Osteocyte (in vitro differentiated cells): ENCODE data around the gene EPAS1. TPM values are rescaled to one million over a fixed set of nuclear protein-coding genes. Genes with fewer than 3 reads are reported as not detected.

Experiments
- DNase-seq: peaks from one replicate; pipeline ENCODE4 v3.0.0; 2021; ENCODE audit warnings: mixed read lengths; ENCODE audit not compliant: unreplicated experiment; ENCODE audit errors: extremely low spot score
- H3K27ac Mint-ChIP-seq: one replicate; pipeline ENCODE4 v1.8.0; 2021; ENCODE audit warnings: mild to moderate bottlenecking, mixed read lengths; ENCODE audit not compliant: unreplicated experiment
- H3K27me3 Mint-ChIP-seq: one replicate; pipeline ENCODE4 v1.8.0; 2021; ENCODE audit warnings: mixed read lengths; ENCODE audit not compliant: unreplicated experiment
- H3K36me3 Mint-ChIP-seq: one replicate; pipeline ENCODE4 v1.8.0; 2021; ENCODE audit warnings: mixed read lengths; ENCODE audit not compliant: unreplicated experiment
- H3K4me1 Mint-ChIP-seq: one replicate; pipeline ENCODE4 v1.8.0; 2021; ENCODE audit warnings: mixed read lengths; ENCODE audit not compliant: unreplicated experiment
- H3K4me3 Mint-ChIP-seq: one replicate; pipeline ENCODE4 v1.8.0; 2021; ENCODE audit warnings: mild to moderate bottlenecking, moderate library complexity, mixed read lengths; ENCODE audit not compliant: unreplicated experiment
- H3K9me3 Mint-ChIP-seq: one replicate; pipeline ENCODE4 v1.8.0; 2021; ENCODE audit warnings: mixed read lengths; ENCODE audit not compliant: unreplicated experiment
- total RNA-seq: library from RNA; stranded (reverse); gene quantifications from 2 replicates; pipeline ENCODE4 v1.2.1, GENCODE V29; 2021
- TF ChIP-seq, protein P1 (sequence below): fragments of 200-600 bp; sonication (generic); IDR thresholded peaks from 2 replicates; pipeline ENCODE4 v1.5.0; 2021; ENCODE audit warnings: antibody characterized with exemption, mild to moderate bottlenecking, moderate library complexity

EPAS1 gene
- total RNA-seq, 1 donor from 2014 or later, result 14.1 TPM

DNA sequence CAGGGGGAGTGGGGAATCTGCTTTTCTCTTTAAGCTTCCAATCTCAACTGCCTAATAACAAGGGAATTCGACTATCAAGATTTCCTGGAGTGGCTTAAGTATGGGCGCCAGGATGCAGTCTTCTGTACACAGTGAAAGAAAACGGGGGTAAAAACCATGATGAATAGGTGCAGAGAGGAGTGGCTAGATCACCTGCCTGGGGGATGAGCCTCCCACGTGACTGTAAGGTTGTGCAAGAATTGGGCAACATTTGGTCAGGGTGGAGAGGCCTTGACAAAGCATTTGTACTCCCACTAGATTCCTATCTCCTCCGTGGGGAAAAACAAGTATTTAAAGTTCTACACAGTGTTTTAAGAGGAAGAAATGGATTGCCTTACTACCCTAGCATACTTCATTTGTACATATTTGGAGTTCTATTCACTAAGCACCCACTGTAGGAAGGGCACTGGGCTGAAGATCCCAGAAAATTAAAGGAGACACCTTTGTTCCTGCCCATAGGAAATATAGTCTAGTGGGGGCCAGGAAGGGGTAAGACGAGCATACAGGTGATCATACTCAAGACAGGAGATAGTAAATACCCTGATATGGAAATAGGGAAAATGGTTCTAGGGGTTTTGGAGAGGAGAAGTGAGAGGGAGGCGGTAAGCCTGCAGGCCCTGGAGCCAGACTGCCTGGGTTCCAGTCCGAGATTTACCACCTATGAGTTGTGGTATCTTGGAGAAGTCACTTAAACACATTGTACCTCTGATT lies 29.2 kb downstream of the EPAS1 start:
- Mint-ChIP-seq H3K4me1 (peaks cover 21% of the 10 kb centered on the region), H3K9me3 (no peaks in the 10 kb centered on the region), H3K27me3 (no peaks in the 10 kb centered on the region), H3K36me3 (no peaks in the 10 kb centered on the region), H3K4me3 (no peak overlapping the region), H3K27ac (no peak overlapping the region)
- TF ChIP-seq, protein P1, sequence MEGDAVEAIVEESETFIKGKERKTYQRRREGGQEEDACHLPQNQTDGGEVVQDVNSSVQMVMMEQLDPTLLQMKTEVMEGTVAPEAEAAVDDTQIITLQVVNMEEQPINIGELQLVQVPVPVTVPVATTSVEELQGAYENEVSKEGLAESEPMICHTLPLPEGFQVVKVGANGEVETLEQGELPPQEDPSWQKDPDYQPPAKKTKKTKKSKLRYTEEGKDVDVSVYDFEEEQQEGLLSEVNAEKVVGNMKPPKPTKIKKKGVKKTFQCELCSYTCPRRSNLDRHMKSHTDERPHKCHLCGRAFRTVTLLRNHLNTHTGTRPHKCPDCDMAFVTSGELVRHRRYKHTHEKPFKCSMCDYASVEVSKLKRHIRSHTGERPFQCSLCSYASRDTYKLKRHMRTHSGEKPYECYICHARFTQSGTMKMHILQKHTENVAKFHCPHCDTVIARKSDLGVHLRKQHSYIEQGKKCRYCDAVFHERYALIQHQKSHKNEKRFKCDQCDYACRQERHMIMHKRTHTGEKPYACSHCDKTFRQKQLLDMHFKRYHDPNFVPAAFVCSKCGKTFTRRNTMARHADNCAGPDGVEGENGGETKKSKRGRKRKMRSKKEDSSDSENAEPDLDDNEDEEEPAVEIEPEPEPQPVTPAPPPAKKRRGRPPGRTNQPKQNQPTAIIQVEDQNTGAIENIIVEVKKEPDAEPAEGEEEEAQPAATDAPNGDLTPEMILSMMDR, result no peak
- peak; percentile 17 for DNase-seq

DNA sequence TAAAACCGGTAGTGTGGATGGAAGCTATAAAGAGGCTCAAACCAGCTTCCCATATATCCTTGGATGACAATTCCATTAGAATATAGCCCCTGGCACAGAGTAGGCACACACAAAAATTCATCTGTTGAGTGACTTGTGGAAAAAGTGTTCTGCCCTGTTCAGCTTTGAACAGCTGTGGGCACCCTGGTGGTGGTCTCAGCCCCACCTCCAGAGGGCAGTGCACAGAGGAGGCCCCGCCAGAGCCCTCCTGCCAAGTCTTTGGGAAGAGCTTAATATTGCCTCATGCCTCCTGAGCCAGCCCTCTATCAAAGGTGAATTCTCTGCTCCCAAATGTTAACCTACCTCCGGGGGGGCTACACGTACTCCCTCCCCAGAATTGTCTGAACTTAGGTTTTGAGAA lies 30.4 kb downstream of the EPAS1 start:
- no peak for DNase-seq
- Mint-ChIP-seq H3K4me3 (no peak overlapping the region), H3K9me3 (no peaks in the 10 kb centered on the region), H3K4me1 (peaks cover 28% of the 10 kb centered on the region), H3K27ac (no peak overlapping the region), H3K36me3 (no peaks in the 10 kb centered on the region), H3K27me3 (no peaks in the 10 kb centered on the region)
- TF ChIP-seq, protein P1, result peak; percentile 13

DNA sequence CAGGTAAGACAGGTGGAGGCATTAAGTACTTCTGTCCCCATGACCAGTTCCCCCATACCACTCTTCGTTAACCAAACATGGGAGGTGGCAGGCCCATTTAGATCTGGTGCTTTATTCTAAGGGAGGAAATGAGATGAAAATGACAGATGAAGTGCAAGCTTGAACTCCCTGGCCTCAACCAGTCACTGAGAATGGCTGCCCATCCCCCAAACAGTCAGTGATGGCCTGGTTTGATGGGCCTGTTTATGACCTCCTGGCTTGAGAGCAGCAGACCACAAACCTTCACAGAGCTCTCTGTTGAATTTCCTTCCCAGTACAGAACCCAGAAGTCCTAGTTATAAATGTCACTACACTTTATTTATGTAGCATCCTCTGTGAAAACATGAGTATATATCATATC lies 31.1 kb downstream of the EPAS1 start:
- no peak overlapping the region for H3K27ac Mint-ChIP-seq
- H3K4me1 Mint-ChIP-seq, result peaks cover 30% of the 10 kb centered on the region
- H3K9me3 Mint-ChIP-seq, result no peaks in the 10 kb centered on the region
- no peaks in the 10 kb centered on the region for H3K27me3 Mint-ChIP-seq
- H3K36me3 Mint-ChIP-seq, result no peaks in the 10 kb centered on the region
- TF ChIP-seq, protein P1, result no peak
- no peak overlapping the region for H3K4me3 Mint-ChIP-seq
- DNase-seq, result no peak

DNA sequence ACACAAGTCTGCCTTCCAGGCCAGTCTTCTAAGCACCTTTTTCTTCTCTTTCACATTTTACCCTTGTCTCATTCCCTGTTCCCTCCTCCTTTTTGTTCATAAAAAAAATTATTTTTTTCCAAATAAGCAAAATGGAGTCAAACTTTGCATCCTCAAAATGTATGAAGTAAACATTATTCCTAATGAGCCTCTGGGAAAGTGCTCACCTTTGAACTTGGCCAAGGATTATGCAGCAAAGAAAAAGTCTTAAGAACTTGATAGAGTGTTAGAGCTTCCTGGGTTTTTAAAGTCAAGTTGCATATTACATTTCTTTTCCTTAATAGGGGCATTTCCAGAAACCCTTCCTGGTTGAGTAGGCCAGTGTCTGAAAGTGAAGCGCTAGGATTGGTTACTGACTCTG lies 31.6 kb downstream of the EPAS1 start:
- Mint-ChIP-seq H3K27me3 (no peaks in the 10 kb centered on the region), H3K27ac (no peak overlapping the region), H3K4me3 (no peak overlapping the region), H3K36me3 (no peaks in the 10 kb centered on the region), H3K9me3 (no peaks in the 10 kb centered on the region), H3K4me1 (peaks cover 35% of the 10 kb centered on the region)
- DNase-seq, result no peak
- TF ChIP-seq, protein P1, result no peak

DNA sequence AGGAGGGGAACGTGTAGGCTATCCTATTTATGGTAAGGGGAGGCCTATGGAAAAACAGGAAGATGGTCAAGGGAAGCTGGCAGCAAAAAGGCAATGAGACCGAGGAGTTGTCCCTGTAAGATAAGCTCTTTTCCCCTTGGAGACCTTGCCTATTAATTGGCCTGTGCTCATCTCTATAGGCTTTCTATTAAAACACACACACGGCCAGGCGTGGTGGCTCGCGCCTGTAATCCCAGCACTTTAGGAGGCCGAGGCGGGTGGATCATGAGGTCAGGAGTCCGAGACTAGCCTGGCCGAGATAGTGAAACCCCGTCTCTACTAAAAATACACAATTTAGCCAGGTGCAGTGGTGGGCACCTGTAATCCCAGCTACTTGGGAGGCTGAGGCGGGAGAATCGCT lies 32.1 kb downstream of the EPAS1 start:
- Mint-ChIP-seq H3K4me3 (no peak overlapping the region), H3K36me3 (no peaks in the 10 kb centered on the region), H3K9me3 (no peaks in the 10 kb centered on the region), H3K4me1 (peaks cover 40% of the 10 kb centered on the region), H3K27ac (no peak overlapping the region), H3K27me3 (no peaks in the 10 kb centered on the region)
- TF ChIP-seq, protein P1, result no peak
- no peak for DNase-seq
